HCT116 (cell line): ENCODE measurements around the gene LIMS2. TPM values are rescaled to one million over a fixed set of nuclear protein-coding genes. Genes with fewer than 3 reads are reported as not detected.
A peak's percentile ranks its signal among the peaks of the same experiment; 100 is the strongest.

Source experiments
- ATAC-seq: fragments of 200-7000 bp; cut with Tn5 transposase; 2 replicates; pipeline ENCODE4 v1.9.1; 2020; ENCODE audit warnings: mild to moderate bottlenecking, moderate library complexity
- BruUV-seq: library from RNA; stranded (reverse); fragments of 400-500 nt; replicated peaks from 2 replicates; lab custom pipeline; 2021; lab: Mats Ljungman, UMichigan
- CTCF ChIA-PET: fragments of 300-600 bp; sonication (Branson Sonifier 250); formaldehyde crosslinking; loops from one replicate; lab custom pipeline; 2021; ENCODE audit warnings: antibody characterized with exemption; lab: Charles Lee
- POLR2A ChIA-PET: fragments of 300-600, 350-600 bp; sonication (Branson Sonifier 250); formaldehyde crosslinking; loops from one replicate; lab custom pipeline; 2021; ENCODE audit warnings: antibody characterized with exemption; lab: Charles Lee
- RAD21 ChIA-PET, 2 experiments: fragments of 300-600 bp; sonication (Branson Sonifier 250); formaldehyde crosslinking; loops; one replicate each; lab custom pipeline; 2023; ENCODE audit warnings: low total read pairs in 2 of 2; ENCODE audit not compliant: uncharacterized antibody in 2 of 2, unreplicated experiment in 2 of 2, low non-redundant PET in 1 of 2; lab: Charles Lee
- DNase-seq: peaks from one replicate; pipeline ENCODE4 v3.0.0-alpha.2; 2010; ENCODE audit warnings: low read depth, low spot score
- H2AFZ ChIP-seq: fragments of 200-600 bp; shearing (Covaris generic), sonication (generic); 2 replicates; pipeline ENCODE4 v1.6.1; 2017; ENCODE audit warnings: low read depth, mixed run types, mixed read lengths, antibody characterized with exemption, low read length; ENCODE audit not compliant: poor library complexity, severe bottlenecking
- H3K27ac ChIP-seq: 2 replicates; pipeline ENCODE4 v1.5.1; 2012; ENCODE audit warnings: low read depth, low read length
- H3K27me3 ChIP-seq: fragments of 200-600 bp; sonication (generic); 2 replicates; pipeline ENCODE4 v1.6.1; 2016; ENCODE audit warnings: mixed run types, low read length, mixed read lengths; ENCODE audit not compliant: insufficient read depth
- H3K36me3 ChIP-seq, 2 experiments: fragments of 200-500 bp in 1 of 2; fragments of 200-600 bp in 1 of 2; sonication (Bioruptor generic) in 1 of 2; sonication (generic) in 1 of 2; 2 replicates each; pipeline versions ENCODE4 v1.5.1 to v1.6.1; 2014 to 2016; ENCODE audit warnings: low read length in 2 of 2, inconsistent platforms in 1 of 2, mixed read lengths in 1 of 2, mixed run types in 1 of 2; ENCODE audit not compliant: insufficient read depth in 2 of 2, control insufficient read depth in 1 of 2
- H3K4me1 ChIP-seq, 2 experiments: fragments of 200-600 bp in 1 of 2; sonication (generic) in 1 of 2; 2 replicates each; pipeline versions ENCODE4 v1.5.1 to v1.6.1; 2012 to 2017; ENCODE audit warnings: low read length in 2 of 2, inconsistent platforms in 1 of 2, mild to moderate bottlenecking in 1 of 2, mixed read lengths in 1 of 2, mixed run types in 1 of 2, moderate library complexity in 1 of 2; ENCODE audit not compliant: insufficient read depth in 2 of 2, control insufficient read depth in 1 of 2
- H3K4me2 ChIP-seq: fragments of 200-600 bp; sonication (generic); 2 replicates; pipeline ENCODE4 v1.6.1; 2017; ENCODE audit warnings: mixed run types, low read length, mixed read lengths
- H3K4me3 ChIP-seq, 2 experiments: fragments of 200-600 bp in 1 of 2; sonication (generic) in 1 of 2; replicated peaks in 1 of 2; 2 replicates each; pipeline ENCODE4 v1.5.1; 2011 to 2016; ENCODE audit warnings: low read length in 2 of 2, control low read depth in 1 of 2, low read depth in 1 of 2, mild to moderate bottlenecking in 1 of 2, mixed read lengths in 1 of 2, mixed run types in 1 of 2
- H3K79me2 ChIP-seq: fragments of 200-600 bp; sonication (generic); 2 replicates; pipeline ENCODE4 v1.6.1; 2017; ENCODE audit warnings: mild to moderate bottlenecking, mixed run types, low read length, moderate library complexity, mixed read lengths; ENCODE audit not compliant: insufficient read depth
- H3K9ac ChIP-seq: fragments of 200-600 bp; sonication (generic); 2 replicates; pipeline ENCODE4 v1.6.1; 2016; ENCODE audit warnings: low read length, mixed read lengths
- H3K9me2 ChIP-seq: fragments of 200-600 bp; sonication (generic), shearing (Covaris generic); 2 replicates; pipeline ENCODE4 v1.6.1; 2017; ENCODE audit warnings: mixed run types, mild to moderate bottlenecking, moderate library complexity; ENCODE audit not compliant: insufficient read depth
- H3K9me3 ChIP-seq, 2 experiments: fragments of 200-500 bp in 1 of 2; fragments of 200-600 bp in 1 of 2; sonication (Bioruptor generic) in 1 of 2; sonication (generic) in 1 of 2; 2 replicates each; pipeline ENCODE4 v1.6.1; 2014 to 2017; ENCODE audit warnings: low read length in 2 of 2, mixed read lengths in 2 of 2, inconsistent platforms in 1 of 2, low read depth in 1 of 2, mild to moderate bottlenecking in 1 of 2, mixed run types in 1 of 2, moderate library complexity in 1 of 2; ENCODE audit not compliant: control insufficient read depth in 1 of 2, insufficient read depth in 1 of 2
- H4K20me1 ChIP-seq: fragments of 200-600 bp; sonication (generic), shearing (Covaris generic); 2 replicates; pipeline ENCODE4 v1.6.1; 2017; ENCODE audit warnings: mixed run types, mild to moderate bottlenecking, moderate library complexity; ENCODE audit not compliant: insufficient read depth
- ATF3 ChIP-seq: IDR thresholded peaks from 2 replicates; pipeline ENCODE4 v1.6.1; 2012
- CEBPB ChIP-seq: IDR thresholded peaks from 2 replicates; pipeline ENCODE4 v1.6.1; 2012; ENCODE audit warnings: low read depth
- EGR1 ChIP-seq: IDR thresholded peaks from 2 replicates; pipeline ENCODE4 v1.6.1; 2012; ENCODE audit warnings: low read depth
- ELF1 ChIP-seq: IDR thresholded peaks from 2 replicates; pipeline ENCODE4 v1.6.1; 2012; ENCODE audit warnings: low read depth, borderline replicate concordance
- EZH2phosphoT487 ChIP-seq: fragments of 200-600 bp; IDR thresholded peaks from 2 replicates; pipeline ENCODE4 v1.6.1; 2018; ENCODE audit warnings: antibody characterized with exemption, borderline replicate concordance
- JUND ChIP-seq: IDR thresholded peaks from 2 replicates; pipeline ENCODE4 v1.6.1; 2012
- SIN3A ChIP-seq: IDR thresholded peaks from 2 replicates; pipeline ENCODE4 v1.6.1; 2012; ENCODE audit warnings: low read depth
- SRF ChIP-seq: IDR thresholded peaks from 2 replicates; pipeline ENCODE4 v1.6.1; 2012; ENCODE audit warnings: low read depth
- YY1 ChIP-seq: IDR thresholded peaks from 2 replicates; pipeline ENCODE4 v1.6.1; 2011; ENCODE audit warnings: low read length, low read depth, moderate library complexity, mild to moderate bottlenecking; ENCODE audit not compliant: insufficient replicate concordance; ENCODE audit errors: extremely low read depth
- ZBTB33 ChIP-seq: IDR thresholded peaks from 2 replicates; pipeline ENCODE4 v1.6.1; 2011; ENCODE audit warnings: mild to moderate bottlenecking, low read length, moderate library complexity; ENCODE audit not compliant: insufficient replicate concordance; ENCODE audit errors: extremely low read depth
- ZFX ChIP-seq: fragments of 450-650 bp; IDR thresholded peaks from 2 replicates; pipeline ENCODE4 v1.6.1; 2017
- ZNF274 ChIP-seq: fragments of 200-500 bp; sonication (Bioruptor generic); IDR thresholded peaks from 2 replicates; pipeline ENCODE4 v1.6.1; 2014; ENCODE audit warnings: mild to moderate bottlenecking, low read depth, low read length, inconsistent platforms
- intact Hi-C: fragments of 100-400 bp; cut with micrococcal nuclease; formaldehyde crosslinking; loops from 2 replicates; pipeline ENCODE4 v1.10.0; 2022
- total RNA-seq: library from RNA; stranded (reverse); gene quantifications from one replicate; pipeline ENCODE4 v1.2.1, GENCODE V29; 2021; ENCODE audit not compliant: unreplicated experiment

LIMS2 gene
- total RNA-seq, 1 experiment from 2014 or later: 3.7 TPM

- H2AFZ ChIP-seq: no peak overlapping the region
- H3K36me3 ChIP-seq: no peaks in the 10 kb centered on the region
- H3K4me2 ChIP-seq: peak overlapping the region; percentile 62
- no peaks in the 10 kb centered on the region for H3K79me2 ChIP-seq
- no peaks in the 10 kb centered on the region for H3K27me3 ChIP-seq
- no peaks in the 10 kb centered on the region for H3K9me2 ChIP-seq
- DNase-seq: no peak
- intact Hi-C loops: no loop called here
- 0 out of 4 replicates have a peak overlapping the region, but pooled peaks of 1 of the 2 experiments have one; percentile 6 for H3K4me3 ChIP-seq
- no peak overlapping the region; the same call in 1 of the 2 replicates for H3K27ac ChIP-seq
- ChIA-PET RAD21 (interaction anchor here in 1 of 2 experiments (0.7 kb wide), 1 partner anchor 11 kb away, joined by 4 read pairs; no protein-coding TSS in a partner anchor), CTCF (interaction anchor here (1.0 to 1.2 kb wide), 2 partner anchors 13 to 46 kb away, joined by 5 to 6 read pairs; no protein-coding TSS in a partner anchor), POLR2A (interaction anchor here (0.6 kb wide), 1 partner anchor 46 kb away, joined by 3 read pairs; no protein-coding TSS in a partner anchor)
- peaks cover 8 to 19% of the 10 kb centered on the region in 2 experiments for H3K4me1 ChIP-seq
- no peak for ATAC-seq
- H3K9ac ChIP-seq: 0 out of 2 replicates have a peak overlapping the region, but pooled peaks have one; percentile 15
- no peaks in the 10 kb centered on the region for H3K9me3 ChIP-seq
- no peaks in the 10 kb centered on the region for H4K20me1 ChIP-seq
- TF ChIP-seq ZBTB33 (no peak), JUND (no peak), EGR1 (no peak), ELF1 (no peak), CEBPB (no peak), SRF (no peak), SIN3A (no peak), ATF3 (no peak), EZH2phosphoT487 (no peak), ZFX (no peak), ZNF274 (no peak), YY1 (no peak)
- TF ChIP-seq, all 23 proteins: peak for 0
- no TSS peak for BruUV-seq
These were observed 38.1 kb downstream of the LIMS2 start for GRCh38 chr2:127637236-127637630.
